ENCODE results near the gene CPD.

CPD gene

GRCh38 chr17:30476726-30477082, 98.0 kb downstream of the CPD start:
- no peak for TF ChIP-seq CTCF (IDR thresholded peaks at IDR 0.05; ENCODE audit: low read depth, low read length, missing control alignments)
- peak overlapping the region; percentile 65 for H3K4me3 ChIP-seq (ENCODE audit: low read depth, low read length)
- no peak for DNase-seq (ENCODE audit: low read depth)

- peak within 1 kb of the TSS; percentile 65 for H3K4me3 ChIP-seq (ENCODE audit: low read depth, low read length)
- peak; percentile 81 for TF ChIP-seq CTCF (IDR thresholded peaks at IDR 0.05; ENCODE audit: low read depth, low read length, missing control alignments)
- DNase-seq (ENCODE audit: low read depth) = peak; percentile 89
Observed at GRCh38 chr17:30477083-30477773, 98.5 kb downstream of the CPD start, which contains the start of gene GOSR1. TSS of gene GOSR1 (plus strand) at chr17:30477408. CDS start at chr17:30477434, 26 bp downstream.

GRCh38 chr17:30477774-30478115, 99.0 kb downstream of the CPD start:
- peak overlapping the region; percentile 65 for H3K4me3 ChIP-seq (ENCODE audit: low read depth, low read length)
- DNase-seq (ENCODE audit: low read depth) = no peak
- TF ChIP-seq CTCF (IDR thresholded peaks at IDR 0.05; ENCODE audit: low read depth, low read length, missing control alignments) = no peak

- DNase-seq (ENCODE audit: low read depth) = no peak
- no peak for TF ChIP-seq CTCF (IDR thresholded peaks at IDR 0.05; ENCODE audit: low read depth, low read length, missing control alignments)
Observed at GRCh38 chr17:30482555-30482954, 103.8 kb downstream of the CPD start.

GRCh38 chr17:30483159-30483558, 104.4 kb downstream of the CPD start:
- no peak for TF ChIP-seq CTCF (IDR thresholded peaks at IDR 0.05; ENCODE audit: low read depth, low read length, missing control alignments)
- DNase-seq (ENCODE audit: low read depth) = no peak
- H3K4me3 ChIP-seq (ENCODE audit: low read depth, low read length) = no peak overlapping the region

More at GRCh38 chr17:30482555-30482954, 103.8 kb downstream of the CPD start:
- no peak overlapping the region for H3K4me3 ChIP-seq (ENCODE audit: low read depth, low read length)

- no peak for DNase-seq (ENCODE audit: low read depth)
- no peak overlapping the region for H3K4me3 ChIP-seq (ENCODE audit: low read depth, low read length)
- no peak for TF ChIP-seq CTCF (IDR thresholded peaks at IDR 0.05; ENCODE audit: low read depth, low read length, missing control alignments)
Observed at GRCh38 chr17:30493780-30494179, 115.1 kb downstream of the CPD start.

GRCh38 chr17:30495586-30495985, 116.9 kb downstream of the CPD start:
- no peak overlapping the region for H3K4me3 ChIP-seq (ENCODE audit: low read depth, low read length)
- TF ChIP-seq CTCF (IDR thresholded peaks at IDR 0.05; ENCODE audit: low read depth, low read length, missing control alignments) = no peak
- no peak for DNase-seq (ENCODE audit: low read depth)
